Ovary (tissue), 3 donors: ENCODE results near the gene SORL1-AS1.

Experiments used
- POLR2A ChIP-seq: fragments of 450-650 bp; IDR thresholded peaks from one replicate; pipeline ENCODE4 v1.6.1; 2017; ENCODE audit warnings: antibody characterized with exemption, mild to moderate bottlenecking, moderate library complexity
- TF ChIP-seq, protein P1 (sequence below), 3 donors: fragments of 450-650 bp in 2 of 3; fragments of 200-600 bp in 1 of 3; IDR thresholded peaks; one replicate each; pipeline versions ENCODE4 v1.5.1 to v1.8.0; 2016 to 2022; ENCODE audit warnings: antibody characterized with exemption in 3 of 3, mild to moderate bottlenecking in 1 of 3
- donor health status: DM: no; HTN: no; CAD: no.

DNA sequence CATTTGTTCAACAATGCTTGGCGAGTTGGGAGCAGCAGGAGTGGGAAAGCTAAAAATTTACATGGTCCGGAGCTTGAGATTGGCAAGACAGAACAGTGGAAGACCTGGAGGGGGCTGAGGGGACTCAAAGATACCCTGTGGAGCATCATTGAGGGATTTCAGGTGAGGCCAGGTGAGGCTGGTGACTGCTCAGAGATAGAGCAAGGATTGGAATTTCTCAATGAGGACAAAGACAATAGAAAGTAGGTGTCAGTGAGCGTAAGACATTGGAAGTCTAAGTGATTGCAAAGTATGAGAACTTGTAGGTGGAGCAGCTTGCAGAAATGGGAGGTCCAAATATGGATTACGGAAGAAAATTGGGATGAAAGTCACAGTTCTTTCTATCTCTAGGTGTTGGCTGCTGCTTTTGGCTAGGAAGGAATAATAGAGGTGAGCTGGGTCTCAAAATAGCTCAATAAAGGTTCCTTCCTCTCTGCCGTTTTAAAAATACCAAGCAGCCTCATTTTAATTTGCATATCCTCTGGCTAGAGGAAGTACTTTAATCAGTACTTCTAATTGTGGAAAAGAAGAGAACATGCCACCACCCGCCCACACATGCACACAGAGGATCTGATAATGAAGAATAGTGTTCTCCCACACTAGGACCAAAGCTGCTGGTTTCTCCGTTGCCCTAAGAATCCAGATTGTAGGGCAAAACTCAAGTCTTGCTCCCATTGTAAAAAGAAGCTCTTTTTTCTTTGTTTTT is 41.8 kb upstream of the SORL1-AS1 start:
- TF ChIP-seq, protein P1, sequence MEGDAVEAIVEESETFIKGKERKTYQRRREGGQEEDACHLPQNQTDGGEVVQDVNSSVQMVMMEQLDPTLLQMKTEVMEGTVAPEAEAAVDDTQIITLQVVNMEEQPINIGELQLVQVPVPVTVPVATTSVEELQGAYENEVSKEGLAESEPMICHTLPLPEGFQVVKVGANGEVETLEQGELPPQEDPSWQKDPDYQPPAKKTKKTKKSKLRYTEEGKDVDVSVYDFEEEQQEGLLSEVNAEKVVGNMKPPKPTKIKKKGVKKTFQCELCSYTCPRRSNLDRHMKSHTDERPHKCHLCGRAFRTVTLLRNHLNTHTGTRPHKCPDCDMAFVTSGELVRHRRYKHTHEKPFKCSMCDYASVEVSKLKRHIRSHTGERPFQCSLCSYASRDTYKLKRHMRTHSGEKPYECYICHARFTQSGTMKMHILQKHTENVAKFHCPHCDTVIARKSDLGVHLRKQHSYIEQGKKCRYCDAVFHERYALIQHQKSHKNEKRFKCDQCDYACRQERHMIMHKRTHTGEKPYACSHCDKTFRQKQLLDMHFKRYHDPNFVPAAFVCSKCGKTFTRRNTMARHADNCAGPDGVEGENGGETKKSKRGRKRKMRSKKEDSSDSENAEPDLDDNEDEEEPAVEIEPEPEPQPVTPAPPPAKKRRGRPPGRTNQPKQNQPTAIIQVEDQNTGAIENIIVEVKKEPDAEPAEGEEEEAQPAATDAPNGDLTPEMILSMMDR (IDR thresholded peaks at IDR 0.05) = no peak
- no peak for TF ChIP-seq POLR2A
